Measurements from ENCODE around the gene SLC9A9. TPM values are rescaled to one million over a fixed set of nuclear protein-coding genes. Genes with fewer than 3 reads are reported as not detected.

SLC9A9 gene
- total RNA-seq, 2 donors from 2014 or later, result 23.6 to 31.0 TPM

DNA sequence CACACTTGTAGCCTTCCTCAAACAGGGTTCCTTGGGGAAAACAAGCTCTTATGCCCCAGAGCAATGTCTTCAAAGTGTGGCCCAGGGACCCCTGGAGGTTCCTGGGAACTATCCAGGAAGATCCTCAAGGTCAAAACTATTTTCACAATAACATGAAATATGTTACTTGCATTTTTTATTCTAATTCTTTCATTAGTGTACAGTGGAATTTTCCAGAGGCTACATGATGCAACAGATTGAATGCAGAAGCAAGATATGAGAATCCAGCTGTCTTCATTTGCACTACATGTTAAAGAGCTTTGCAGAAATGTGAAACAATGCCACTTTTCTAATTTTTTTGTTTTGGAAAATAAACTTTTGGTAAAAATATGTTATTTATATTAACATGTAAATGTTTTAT lies 190.9 kb downstream of the SLC9A9 start:
- no peaks in the 10 kb centered on the region for H3K27me3 ChIP-seq (replicated peaks; ENCODE audit: insufficient read depth)
- intact Hi-C loops (cut with DNase I), result no loop called here

GRCh38 chr3:143654906-143655305 lies 193.4 kb downstream of the SLC9A9 start:
- Histone ChIP-seq H3K36me3 (no peaks in the 10 kb centered on the region), H3K9me3 (no peaks in the 10 kb centered on the region), H3K27me3 (replicated peaks; ENCODE audit: insufficient read depth) (no peaks in the 10 kb centered on the region), H3K4me1 (replicated peaks) (no peaks in the 10 kb centered on the region), H3K4me3 (no peak overlapping the region), H3K27ac (no peak overlapping the region)
- TF ChIP-seq POLR2AphosphoS5 (IDR thresholded peaks at IDR 0.05) (no peak), POLR2A (IDR thresholded peaks at IDR 0.05) (no peak)
- TF ChIP-seq, protein P1, sequence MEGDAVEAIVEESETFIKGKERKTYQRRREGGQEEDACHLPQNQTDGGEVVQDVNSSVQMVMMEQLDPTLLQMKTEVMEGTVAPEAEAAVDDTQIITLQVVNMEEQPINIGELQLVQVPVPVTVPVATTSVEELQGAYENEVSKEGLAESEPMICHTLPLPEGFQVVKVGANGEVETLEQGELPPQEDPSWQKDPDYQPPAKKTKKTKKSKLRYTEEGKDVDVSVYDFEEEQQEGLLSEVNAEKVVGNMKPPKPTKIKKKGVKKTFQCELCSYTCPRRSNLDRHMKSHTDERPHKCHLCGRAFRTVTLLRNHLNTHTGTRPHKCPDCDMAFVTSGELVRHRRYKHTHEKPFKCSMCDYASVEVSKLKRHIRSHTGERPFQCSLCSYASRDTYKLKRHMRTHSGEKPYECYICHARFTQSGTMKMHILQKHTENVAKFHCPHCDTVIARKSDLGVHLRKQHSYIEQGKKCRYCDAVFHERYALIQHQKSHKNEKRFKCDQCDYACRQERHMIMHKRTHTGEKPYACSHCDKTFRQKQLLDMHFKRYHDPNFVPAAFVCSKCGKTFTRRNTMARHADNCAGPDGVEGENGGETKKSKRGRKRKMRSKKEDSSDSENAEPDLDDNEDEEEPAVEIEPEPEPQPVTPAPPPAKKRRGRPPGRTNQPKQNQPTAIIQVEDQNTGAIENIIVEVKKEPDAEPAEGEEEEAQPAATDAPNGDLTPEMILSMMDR (IDR thresholded peaks at IDR 0.05), result no peak
- no peak for DNase-seq (ENCODE audit: low spot score)
- 84% methylated on average over 3 of the region's 3 CpGs for WGBS
- intact Hi-C loops (cut with DNase I), result no loop called here

More for the DNA sequence above, 190.9 kb downstream of the SLC9A9 start:
- TF ChIP-seq POLR2A (IDR thresholded peaks at IDR 0.05), result no peak
- no peak for TF ChIP-seq POLR2AphosphoS5 (IDR thresholded peaks at IDR 0.05)
- TF ChIP-seq, protein P1 (IDR thresholded peaks at IDR 0.05), result no peak
- H3K27ac ChIP-seq, result no peak overlapping the region
- no peak for DNase-seq (ENCODE audit: low spot score)
- H3K9me3 ChIP-seq, result no peaks in the 10 kb centered on the region
- no peak overlapping the region for H3K4me3 ChIP-seq
- no peaks in the 10 kb centered on the region for H3K36me3 ChIP-seq
- no peaks in the 10 kb centered on the region for H3K4me1 ChIP-seq (replicated peaks)

- Histone ChIP-seq H3K4me3 (no peak overlapping the region), H3K9me3 (no peaks in the 10 kb centered on the region), H3K27me3 (replicated peaks; ENCODE audit: insufficient read depth) (no peaks in the 10 kb centered on the region), H3K4me1 (replicated peaks) (no peaks in the 10 kb centered on the region), H3K27ac (no peak overlapping the region), H3K36me3 (no peaks in the 10 kb centered on the region)
- TF ChIP-seq POLR2AphosphoS5 (IDR thresholded peaks at IDR 0.05) (no peak), POLR2A (IDR thresholded peaks at IDR 0.05) (no peak)
- TF ChIP-seq, protein P1 (IDR thresholded peaks at IDR 0.05), result no peak
- intact Hi-C loops (cut with DNase I), result no loop called here
- no peak for DNase-seq (ENCODE audit: low spot score)
- 100% methylated on average over 2 of the region's 2 CpGs for WGBS
Observed at GRCh38 chr3:143653935-143654334, 194.3 kb downstream of the SLC9A9 start.

- no peak for DNase-seq (ENCODE audit: low spot score)
- no peak overlapping the region for H3K27ac ChIP-seq
- 74% methylated on average over 2 of the region's 2 CpGs for WGBS
- H3K4me3 ChIP-seq, result no peak overlapping the region
- intact Hi-C loops (cut with DNase I), result no loop called here
- TF ChIP-seq, protein P1 (IDR thresholded peaks at IDR 0.05), result no peak
- TF ChIP-seq POLR2A (IDR thresholded peaks at IDR 0.05), result no peak
- TF ChIP-seq POLR2AphosphoS5 (IDR thresholded peaks at IDR 0.05), result no peak
- H3K4me1 ChIP-seq (replicated peaks), result no peaks in the 10 kb centered on the region
- H3K36me3 ChIP-seq, result no peaks in the 10 kb centered on the region
- H3K9me3 ChIP-seq, result no peaks in the 10 kb centered on the region
- H3K27me3 ChIP-seq (replicated peaks; ENCODE audit: insufficient read depth), result no peaks in the 10 kb centered on the region
Observed at GRCh38 chr3:143653493-143653892, 194.8 kb downstream of the SLC9A9 start.

DNA sequence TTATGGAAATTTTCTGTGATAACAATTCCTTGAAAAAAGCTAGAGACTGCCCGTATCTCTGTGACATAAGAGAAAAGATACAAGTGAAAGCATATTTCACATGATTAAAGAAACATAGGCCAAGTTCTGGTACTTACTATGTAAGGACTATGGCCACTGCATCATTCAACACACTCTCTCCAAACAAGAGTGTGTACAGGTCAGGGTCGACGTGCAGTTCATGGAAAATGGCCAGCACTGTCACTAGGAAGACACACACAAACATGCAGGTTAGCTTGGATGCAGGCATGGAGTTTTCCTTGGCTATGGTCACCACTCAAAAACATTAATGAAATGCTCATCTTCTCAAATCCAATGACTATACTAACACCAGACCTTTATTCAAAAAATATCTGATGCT lies 196.2 kb downstream of the SLC9A9 start:
- intact Hi-C loops (cut with DNase I), result no loop called here
- Histone ChIP-seq H3K4me1 (replicated peaks) (no peaks in the 10 kb centered on the region), H3K4me3 (no peak overlapping the region), H3K9me3 (no peaks in the 10 kb centered on the region), H3K36me3 (no peaks in the 10 kb centered on the region), H3K27ac (no peak overlapping the region), H3K27me3 (replicated peaks; ENCODE audit: insufficient read depth) (no peaks in the 10 kb centered on the region)
- TF ChIP-seq POLR2AphosphoS5 (IDR thresholded peaks at IDR 0.05) (no peak), POLR2A (IDR thresholded peaks at IDR 0.05) (no peak)
- TF ChIP-seq, protein P1 (IDR thresholded peaks at IDR 0.05), result no peak
- no peak for DNase-seq (ENCODE audit: low spot score)
- 94% methylated on average over 3 of the region's 3 CpGs for WGBS

Measured in prostate gland (tissue), 2 donors.